Activated CD8-positive, alpha-beta T cell treated with anti-CD3 and anti-CD28 coated beads for 36 hours (primary cell): ENCODE data around the gene SLC25A19. TPM values are rescaled to one million over a fixed set of nuclear protein-coding genes. Genes with fewer than 3 reads are reported as not detected.
A peak's percentile ranks its signal among the peaks of the same experiment; 100 is the strongest.

Experiments
- ATAC-seq: fragments of 200-7000 bp; cut with Tn5 transposase; one replicate; pipeline ENCODE4 v1.10.0; 2021; ENCODE audit warnings: mild to moderate bottlenecking, moderate library complexity
- CTCF ChIA-PET: fragments of 350-600 bp; sonication (Branson Sonifier 250); formaldehyde crosslinking; loops from one replicate; lab custom pipeline; 2021; ENCODE audit warnings: antibody characterized with exemption; lab: Charles Lee
- POLR2A ChIA-PET: fragments of 350-600 bp; sonication (Branson Sonifier 250); formaldehyde crosslinking; loops from one replicate; lab custom pipeline; 2021; ENCODE audit warnings: antibody characterized with exemption; lab: Charles Lee
- DNase-seq: peaks from one replicate; pipeline ENCODE4 v3.0.0-alpha.2; 2020
- H3K27ac Mint-ChIP-seq: one replicate; pipeline ENCODE4 v1.8.0; 2021; ENCODE audit warnings: mild to moderate bottlenecking, mixed read lengths
- H3K27me3 Mint-ChIP-seq: one replicate; pipeline ENCODE4 v1.8.0; 2021; ENCODE audit warnings: mixed read lengths
- H3K36me3 Mint-ChIP-seq: one replicate; pipeline ENCODE4 v1.8.0; 2021; ENCODE audit warnings: low read depth, mixed read lengths
- H3K4me1 Mint-ChIP-seq: one replicate; pipeline ENCODE4 v1.8.0; 2021; ENCODE audit warnings: low read depth, mixed read lengths
- H3K4me3 Mint-ChIP-seq: one replicate; pipeline ENCODE4 v1.8.0; 2021; ENCODE audit warnings: mild to moderate bottlenecking, moderate library complexity, mixed read lengths
- H3K9me3 Mint-ChIP-seq: one replicate; pipeline ENCODE4 v1.8.0; 2021; ENCODE audit warnings: mixed read lengths
- intact Hi-C: fragments of 100-400 bp; cut with micrococcal nuclease; formaldehyde crosslinking; loops from one replicate; pipeline ENCODE4 v1.10.0; 2022
- total RNA-seq, 2 experiments: library from RNA; stranded (reverse); gene quantifications; one replicate each; pipeline ENCODE4 v1.2.3, GENCODE V29; 2021
- TF ChIP-seq, protein P1 (sequence below): fragments of 200-600 bp; IDR thresholded peaks from one replicate; pipeline ENCODE4 v1.8.0; 2022; ENCODE audit warnings: antibody characterized with exemption, mild to moderate bottlenecking

SLC25A19 gene
- total RNA-seq, 2 experiments from 2014 or later = 55.1 to 55.2 TPM

DNA sequence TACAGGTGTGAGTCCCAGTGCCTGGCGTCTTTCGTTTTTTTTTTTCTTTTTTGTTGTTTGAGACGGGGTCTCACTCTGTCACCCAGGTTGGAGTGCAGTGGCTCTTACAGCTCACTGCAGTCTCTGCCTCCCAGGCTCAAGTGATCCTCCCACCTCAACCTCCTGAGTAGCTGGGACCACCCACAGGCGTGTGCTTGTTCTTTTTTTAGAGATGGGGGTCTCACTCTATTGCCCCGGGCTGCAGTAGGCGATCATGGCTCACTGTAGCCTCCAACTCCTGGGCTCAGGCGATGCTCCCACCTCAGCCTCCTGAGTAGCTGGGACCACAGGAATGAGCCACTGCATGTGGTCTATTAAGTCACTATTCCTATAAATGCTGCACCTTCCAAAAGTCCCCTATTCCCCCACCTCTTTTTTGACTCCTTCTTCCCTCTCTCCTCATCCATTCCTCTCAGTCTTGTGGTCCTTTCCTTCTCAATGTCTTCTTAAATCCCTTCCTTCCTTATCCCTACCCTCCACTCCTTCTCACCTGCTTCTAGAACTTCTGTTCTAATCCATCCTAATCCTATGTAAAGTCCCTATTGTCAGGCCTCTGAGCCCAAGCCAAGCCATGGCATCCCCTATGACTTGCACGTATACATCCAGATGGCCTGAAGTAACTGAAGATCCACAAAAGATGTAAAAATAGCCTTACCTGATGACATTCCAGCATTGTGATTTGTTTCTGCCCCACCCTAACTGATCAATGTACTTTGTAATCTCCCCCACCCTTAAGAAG, 37.0 kb downstream of the SLC25A19 start:
- DNase-seq = no peak
- ChIA-PET POLR2A (interaction anchor here (0.6 to 5.1 kb wide), 3 partner anchors 9 to 337 kb away, joined by 3 to 59 read pairs (median 25); partner anchors contain the start of genes GGA3, MIF4GD and MRPS7), CTCF (interaction anchor here (5.0 to 6.6 kb wide), 2 partner anchors 13 to 19 kb away, joined by 24 to 75 read pairs; partner anchors contain the start of gene MIF4GD)
- no peak for ATAC-seq
- intact Hi-C loops = no loop called here
- H3K27me3 Mint-ChIP-seq = no peaks in the 10 kb centered on the region
- peaks cover 7% of the 10 kb centered on the region for H3K36me3 Mint-ChIP-seq
- H3K27ac Mint-ChIP-seq = peak overlapping the region; percentile 84
- H3K4me1 Mint-ChIP-seq = peaks cover 78% of the 10 kb centered on the region
- H3K4me3 Mint-ChIP-seq = no peak overlapping the region
- no peaks in the 10 kb centered on the region for H3K9me3 Mint-ChIP-seq
- TF ChIP-seq, protein P1, sequence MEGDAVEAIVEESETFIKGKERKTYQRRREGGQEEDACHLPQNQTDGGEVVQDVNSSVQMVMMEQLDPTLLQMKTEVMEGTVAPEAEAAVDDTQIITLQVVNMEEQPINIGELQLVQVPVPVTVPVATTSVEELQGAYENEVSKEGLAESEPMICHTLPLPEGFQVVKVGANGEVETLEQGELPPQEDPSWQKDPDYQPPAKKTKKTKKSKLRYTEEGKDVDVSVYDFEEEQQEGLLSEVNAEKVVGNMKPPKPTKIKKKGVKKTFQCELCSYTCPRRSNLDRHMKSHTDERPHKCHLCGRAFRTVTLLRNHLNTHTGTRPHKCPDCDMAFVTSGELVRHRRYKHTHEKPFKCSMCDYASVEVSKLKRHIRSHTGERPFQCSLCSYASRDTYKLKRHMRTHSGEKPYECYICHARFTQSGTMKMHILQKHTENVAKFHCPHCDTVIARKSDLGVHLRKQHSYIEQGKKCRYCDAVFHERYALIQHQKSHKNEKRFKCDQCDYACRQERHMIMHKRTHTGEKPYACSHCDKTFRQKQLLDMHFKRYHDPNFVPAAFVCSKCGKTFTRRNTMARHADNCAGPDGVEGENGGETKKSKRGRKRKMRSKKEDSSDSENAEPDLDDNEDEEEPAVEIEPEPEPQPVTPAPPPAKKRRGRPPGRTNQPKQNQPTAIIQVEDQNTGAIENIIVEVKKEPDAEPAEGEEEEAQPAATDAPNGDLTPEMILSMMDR = no peak

DNA sequence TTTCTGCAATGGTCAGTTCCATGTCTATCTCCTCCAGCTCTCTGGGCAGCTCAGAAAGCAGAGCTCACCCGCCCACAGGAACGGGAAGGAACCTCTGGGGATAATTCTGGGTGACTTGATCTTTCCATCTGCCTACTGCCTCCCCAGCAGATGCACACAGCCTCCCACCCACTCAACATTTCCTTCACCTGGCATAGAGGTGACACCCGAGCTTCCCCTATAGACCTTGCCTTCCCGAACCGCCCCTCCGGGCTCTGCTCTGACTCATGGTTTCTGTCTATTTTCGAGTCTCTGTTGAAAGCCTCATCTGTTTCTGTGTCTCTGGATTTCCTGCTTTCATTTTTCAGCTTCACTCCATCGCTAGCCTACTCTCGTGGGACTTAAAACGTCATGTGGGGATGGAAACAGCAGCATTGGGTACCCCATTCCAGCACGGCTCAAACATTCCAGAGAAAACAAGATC, 39.2 kb downstream of the SLC25A19 start:
- peaks cover 67% of the 10 kb centered on the region for H3K4me1 Mint-ChIP-seq
- peaks cover 21% of the 10 kb centered on the region for H3K36me3 Mint-ChIP-seq
- TF ChIP-seq, protein P1 = no peak
- peak overlapping the region; percentile 64 for H3K4me3 Mint-ChIP-seq
- no peaks in the 10 kb centered on the region for H3K27me3 Mint-ChIP-seq
- ATAC-seq (peak; percentile 97), DNase-seq (peak; percentile 92)
- no peaks in the 10 kb centered on the region for H3K9me3 Mint-ChIP-seq
- intact Hi-C loops = no loop called here
- H3K27ac Mint-ChIP-seq = peak overlapping the region; percentile 93
- ChIA-PET CTCF (interaction anchor here (0.6 to 6.6 kb wide), 13 partner anchors 11 to 162 kb away, joined by 3 to 75 read pairs (median 7); partner anchors contain the start of genes GGA3, MIF4GD, MRPS7 and NUP85), POLR2A (interaction anchor here (0.6 to 5.1 kb wide), 14 partner anchors 10 to 940 kb away, joined by 3 to 59 read pairs (median 4); partner anchors contain the start of genes GGA3, MIF4GD, MRPS7 and NUP85)

DNA sequence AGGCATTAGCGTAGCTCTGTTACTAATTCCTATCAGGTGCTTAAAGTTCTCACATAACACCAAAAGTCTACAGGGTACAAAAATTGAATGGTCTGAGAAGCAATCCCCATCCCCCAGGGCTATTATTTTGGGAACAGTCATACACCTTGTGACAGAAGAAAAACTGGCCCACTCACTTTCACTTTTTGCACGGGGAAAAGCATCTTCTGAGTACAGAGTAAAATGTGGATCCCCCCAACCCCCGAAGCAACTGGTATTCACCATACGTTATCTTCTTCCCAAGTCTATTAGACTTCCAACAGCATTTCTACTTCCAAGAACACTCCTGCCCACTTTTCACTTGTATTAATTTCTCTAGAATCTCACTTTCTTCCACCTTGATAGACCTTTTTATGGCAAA, 39.7 kb downstream of the SLC25A19 start:
- Mint-ChIP-seq H3K27me3 (no peaks in the 10 kb centered on the region), H3K9me3 (no peaks in the 10 kb centered on the region), H3K4me3 (peak overlapping the region; percentile 64), H3K27ac (peak overlapping the region; percentile 93), H3K4me1 (peaks cover 67% of the 10 kb centered on the region), H3K36me3 (peaks cover 23% of the 10 kb centered on the region)
- POLR2A ChIA-PET = interaction anchor here (0.6 to 5.1 kb wide), 13 partner anchors 10 to 940 kb away, joined by 3 to 59 read pairs (median 4); partner anchors contain the start of genes GGA3, MIF4GD, MRPS7 and NUP85
- CTCF ChIA-PET = interaction anchor here (0.6 to 6.6 kb wide), 12 partner anchors 10 to 163 kb away, joined by 3 to 75 read pairs (median 7); partner anchors contain the start of genes GGA3, MIF4GD, MRPS7 and SLC25A19
- no peak for DNase-seq
- TF ChIP-seq, protein P1 = no peak
- ATAC-seq = no peak
- intact Hi-C loops = no loop called here

DNA sequence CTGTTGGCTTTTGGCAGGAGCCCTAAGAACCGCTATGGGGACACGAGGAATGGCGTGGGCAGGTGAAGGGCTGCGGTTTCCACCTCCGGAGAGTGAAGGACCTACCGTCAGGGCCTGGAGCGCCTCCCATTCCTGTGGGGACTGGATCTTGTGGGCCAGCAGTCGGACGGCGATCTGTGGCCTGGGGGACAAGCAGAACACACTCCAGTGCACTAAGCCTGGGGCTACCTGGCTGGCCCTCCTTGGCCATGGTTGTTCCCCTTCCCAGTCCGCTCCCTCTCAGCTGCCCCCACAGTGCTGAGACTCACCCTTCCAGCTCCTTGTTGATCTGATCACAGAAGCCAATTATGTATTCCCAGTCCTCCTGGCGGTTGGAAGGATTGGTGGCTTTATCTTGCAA, 42.8 kb downstream of the SLC25A19 start:
- ChIA-PET CTCF (interaction anchor here (0.6 to 6.6 kb wide), 3 partner anchors 7 to 327 kb away, joined by 3 to 75 read pairs (median 4); partner anchors contain the start of gene MIF4GD), POLR2A (interaction anchor here (0.6 to 1.4 kb wide), 3 partner anchors 14 to 518 kb away, joined by 3 to 5 read pairs (median 4); no protein-coding TSS in a partner anchor)
- intact Hi-C loops = no loop called here
- Mint-ChIP-seq H3K36me3 (peaks cover 45% of the 10 kb centered on the region), H3K4me1 (peaks cover 69% of the 10 kb centered on the region), H3K9me3 (no peaks in the 10 kb centered on the region), H3K27ac (no peak overlapping the region), H3K27me3 (no peaks in the 10 kb centered on the region), H3K4me3 (no peak overlapping the region)
- ATAC-seq = no peak
- no peak for DNase-seq
- TF ChIP-seq, protein P1 = no peak
